Kidney epithelial cell (primary cell): Measurements from ENCODE around the gene TMEM181. TPM values are rescaled to one million over a fixed set of nuclear protein-coding genes. Genes with fewer than 3 reads are reported as not detected.
"Not testable (repeated sequence)": the region's sequence is repeated elsewhere in the genome, so short reads cannot be mapped to it uniquely, and the experiment has no call there.

Experiments used
- DNase-seq: peaks from one replicate; pipeline ENCODE4 v3.0.0-alpha.2; 2010; ENCODE audit warnings: low read depth
- H3K27me3 ChIP-seq: 2 replicates; pipeline ENCODE4 v1.6.0; 2011; ENCODE audit warnings: low read length; ENCODE audit not compliant: control insufficient read depth, insufficient read depth
- H3K36me3 ChIP-seq: 2 replicates; pipeline ENCODE4 v1.5.1; 2011; ENCODE audit warnings: low read length; ENCODE audit not compliant: control insufficient read depth, insufficient read depth
- H3K4me3 ChIP-seq: 2 replicates; pipeline ENCODE4 v1.5.1; 2011; ENCODE audit warnings: low read depth, mild to moderate bottlenecking, control low read depth, low read length
- CTCF ChIP-seq: IDR thresholded peaks from 2 replicates; pipeline ENCODE4 v1.5.1; 2011; ENCODE audit warnings: mild to moderate bottlenecking, moderate library complexity, low read length, control low read depth, inconsistent platforms; ENCODE audit not compliant: insufficient read depth, poor library complexity, severe bottlenecking
- total RNA-seq: library from RNA; depleted of rRNA; stranded (reverse); fragments of >200 nt; gene quantifications from 2 replicates; pipeline ENCODE4 v1.2.3, GENCODE V29; 2015

The TMEM181 gene
- total RNA-seq, 1 donor from 2014 or later: 22.1 TPM

- Histone ChIP-seq H3K27me3 (no peaks in the 10 kb centered on the region), H3K4me3 (no peak overlapping the region), H3K36me3 (no peaks in the 10 kb centered on the region)
- TF ChIP-seq CTCF: no peak
- DNase-seq: no peak
Observed at GRCh38 chr6:158548418-158549161, 11.3 kb upstream of the TMEM181 start.

GRCh38 chr6:158552055-158552795 is 7.7 kb upstream of the TMEM181 start:
- no peaks in the 10 kb centered on the region for H3K27me3 ChIP-seq
- DNase-seq: no peak
- H3K36me3 ChIP-seq: no peaks in the 10 kb centered on the region
- H3K4me3 ChIP-seq: no peak overlapping the region
- no peak for TF ChIP-seq CTCF

- no peak for TF ChIP-seq CTCF
- DNase-seq: no peak
- Histone ChIP-seq H3K27me3 (no peaks in the 10 kb centered on the region), H3K4me3 (no peak overlapping the region), H3K36me3 (no peaks in the 10 kb centered on the region)
Observed at GRCh38 chr6:158552796-158553138, 7.1 kb upstream of the TMEM181 start.

- TF ChIP-seq CTCF: no peak
- H3K4me3 ChIP-seq: no peak overlapping the region
- no peaks in the 10 kb centered on the region for H3K36me3 ChIP-seq
- DNase-seq: no peak
- no peaks in the 10 kb centered on the region for H3K27me3 ChIP-seq
Observed at GRCh38 chr6:158554611-158555361, 5.1 kb upstream of the TMEM181 start.

GRCh38 chr6:158556113-158556512 is 3.8 kb upstream of the TMEM181 start:
- H3K36me3 ChIP-seq: no peaks in the 10 kb centered on the region
- no peak for TF ChIP-seq CTCF
- no peaks in the 10 kb centered on the region for H3K27me3 ChIP-seq
- no peak overlapping the region for H3K4me3 ChIP-seq
- DNase-seq: no peak

GRCh38 chr6:158557110-158557509 is 2.8 kb upstream of the TMEM181 start:
- DNase-seq: not testable (repeated sequence)

More at GRCh38 chr6:158557110-158557509, 2.8 kb upstream of the TMEM181 start:
- not testable (repeated sequence) for H3K36me3 ChIP-seq, H3K27me3 ChIP-seq, H3K4me3 ChIP-seq
